Measurements from ENCODE around the gene GKN2. TPM values are rescaled to one million over a fixed set of nuclear protein-coding genes. Genes with fewer than 3 reads are reported as not detected.

The GKN2 gene
- not detected for total RNA-seq (2021; fragmentation: NEBNext Ultra II Directional; extraction: Animal tissue kit (Norgen Biotek cat#: 25700))
- long read RNA-seq = 0 reads

- Mint-ChIP-seq H3K27ac (no peak within 1 kb of the TSS), H3K36me3 (ENCODE audit: low read depth) (peaks cover 4% of the 10 kb centered on the region; the same call in 1 of the 2 replicates), H3K9me3 (peaks cover 3% of the 10 kb centered on the region; the same call in 1 of the 2 replicates), H3K4me3 (no peak within 1 kb of the TSS), H3K27me3 (ENCODE audit: insufficient read depth) (no peaks in the 10 kb centered on the region; the same call in 1 of the 2 replicates), H3K4me1 (ENCODE audit: low read depth) (no peaks in the 10 kb centered on the region; the same call in 1 of the 2 replicates)
- no peak for TF ChIP-seq CTCF (IDR thresholded peaks at IDR 0.05)
- DNase-seq = no peak
These were observed at the start of gene GKN2 for GRCh38 chr2:68952887-68953521. Gene GKN2 (minus strand): TSS chr2:68952893. CDS start chr2:68952861, 32 bp downstream.

GRCh38 chr2:69001879-69002278, 49.2 kb upstream of the GKN2 start:
- Mint-ChIP-seq H3K27me3 (ENCODE audit: insufficient read depth) (peaks cover 15% of the 10 kb centered on the region), H3K36me3 (ENCODE audit: low read depth) (peaks cover 20% of the 10 kb centered on the region), H3K27ac (no peak overlapping the region), H3K4me1 (ENCODE audit: low read depth) (peaks cover 1% of the 10 kb centered on the region; the same call in 1 of the 2 replicates), H3K4me3 (no peak overlapping the region), H3K9me3 (peaks cover 35% of the 10 kb centered on the region)
- TF ChIP-seq CTCF (IDR thresholded peaks at IDR 0.05) = no peak
- DNase-seq = no peak

GRCh38 chr2:68997401-68997800, 44.7 kb upstream of the GKN2 start:
- peaks cover 10% of the 10 kb centered on the region for H3K27me3 Mint-ChIP-seq (ENCODE audit: insufficient read depth)
- no peak overlapping the region for H3K27ac Mint-ChIP-seq
- H3K9me3 Mint-ChIP-seq = peaks cover 24% of the 10 kb centered on the region
- no peak for DNase-seq
- H3K4me1 Mint-ChIP-seq (ENCODE audit: low read depth) = peaks cover 25% of the 10 kb centered on the region
- no peak overlapping the region for H3K4me3 Mint-ChIP-seq
- no peak for TF ChIP-seq CTCF (IDR thresholded peaks at IDR 0.05)
- H3K36me3 Mint-ChIP-seq (ENCODE audit: low read depth) = peaks cover 12% of the 10 kb centered on the region

- Mint-ChIP-seq H3K36me3 (ENCODE audit: low read depth) (no peaks in the 10 kb centered on the region), H3K4me1 (ENCODE audit: low read depth) (peaks cover 25% of the 10 kb centered on the region), H3K9me3 (peaks cover 9% of the 10 kb centered on the region; the same call in 1 of the 2 replicates), H3K4me3 (no peak overlapping the region), H3K27ac (no peak overlapping the region; the same call in 1 of the 2 replicates), H3K27me3 (ENCODE audit: insufficient read depth) (peaks cover 9% of the 10 kb centered on the region)
- DNase-seq = no peak
- TF ChIP-seq CTCF (IDR thresholded peaks at IDR 0.05) = no peak
These were observed 43.2 kb upstream of the GKN2 start for GRCh38 chr2:68995916-68996315.

GRCh38 chr2:68994864-68995263, 42.2 kb upstream of the GKN2 start:
- H3K27me3 Mint-ChIP-seq (ENCODE audit: insufficient read depth) = peaks cover 9% of the 10 kb centered on the region
- no peak overlapping the region for H3K27ac Mint-ChIP-seq
- no peak for TF ChIP-seq CTCF (IDR thresholded peaks at IDR 0.05)
- H3K4me3 Mint-ChIP-seq = no peak overlapping the region
- H3K36me3 Mint-ChIP-seq (ENCODE audit: low read depth) = no peaks in the 10 kb centered on the region
- peak; percentile 45 for DNase-seq
- H3K4me1 Mint-ChIP-seq (ENCODE audit: low read depth) = peaks cover 25% of the 10 kb centered on the region
- no peaks in the 10 kb centered on the region for H3K9me3 Mint-ChIP-seq

All from HFFc6 (cell line).